Sigmoid colon (tissue), 7 donors: ENCODE data around the gene PGRMC2. TPM values are rescaled to one million over a fixed set of nuclear protein-coding genes. Genes with fewer than 3 reads are reported as not detected.

Source experiments
- DNase-seq: peaks from one replicate; pipeline ENCODE4 v3.0.0-alpha.2; 2019
- H3K27ac ChIP-seq, 4 donors: fragments of 200-600 bp; sonication (generic); one replicate each; pipeline ENCODE4 v1.5.1; 2016 to 2019; ENCODE audit warnings: mild to moderate bottlenecking in 1 of 4
- H3K27me3 ChIP-seq, 3 donors: fragments of 200-600 bp; sonication (generic); one replicate each; pipeline ENCODE4 v1.5.1; 2019; ENCODE audit warnings: mild to moderate bottlenecking in 1 of 3
- H3K36me3 ChIP-seq, 4 donors: fragments of 200-600 bp; sonication (generic); one replicate each; pipeline ENCODE4 v1.5.1; 2016 to 2019
- H3K4me1 ChIP-seq, 4 donors: fragments of 200-600 bp; sonication (generic); one replicate each; pipeline ENCODE4 v1.5.1; 2017 to 2019
- H3K4me3 ChIP-seq, 4 donors: fragments of 200-600 bp; sonication (generic); one replicate each; pipeline ENCODE4 v1.5.1; 2017 to 2019; ENCODE audit warnings: mild to moderate bottlenecking in 2 of 4, moderate library complexity in 1 of 4
- H3K9me3 ChIP-seq, 4 donors: fragments of 200-600 bp in 3 of 4; sonication (generic) in 3 of 4; one replicate each; pipeline versions ENCODE4 v1.5.1 to v1.6.1; 2013 to 2019
- CTCF ChIP-seq, 4 experiments: fragments of 450-650 bp in 3 of 4; fragments of 200-600 bp in 1 of 4; IDR thresholded peaks; one replicate each; pipeline ENCODE4 v1.5.1; 2016 to 2019; ENCODE audit warnings: antibody characterized with exemption in 4 of 4, mild to moderate bottlenecking in 3 of 4, moderate library complexity in 2 of 4
- EP300 ChIP-seq, 4 donors: sonication (generic); formaldehyde crosslinking; IDR thresholded peaks; one replicate each; pipeline ENCODE4 v1.6.1; 2017; ENCODE audit warnings: antibody characterized with exemption in 4 of 4
- POLR2A ChIP-seq, 2 donors: fragments of 450-650 bp; IDR thresholded peaks; one replicate each; pipeline ENCODE4 v1.6.1; 2016; ENCODE audit warnings: antibody characterized with exemption in 2 of 2, mild to moderate bottlenecking in 2 of 2, moderate library complexity in 2 of 2
- POLR2AphosphoS5 ChIP-seq, 4 donors: sonication (generic); formaldehyde crosslinking; IDR thresholded peaks; one replicate each; pipeline ENCODE4 v1.6.1; 2017; ENCODE audit warnings: antibody characterized with exemption in 4 of 4
- WGBS, 2 donors: extraction: QIAGEN DNeasy Blood & Tissue Kit; methylation state at CpG; one replicate each; pipeline ENCODE4 v1.1.7; 2013; 5-methylcytosine and 5-hydroxymethylcytosine counted together
- intact Hi-C: fragments of 100-400 bp; cut with DNase I; formaldehyde crosslinking; loops from one replicate; pipeline ENCODE4 v1.15.1; 2023
- polyA plus RNA-seq, 3 donors: library from polyadenylated mRNA; stranded (reverse); fragments of 200-250 nt; gene quantifications; one replicate each; pipeline ENCODE4 v1.2.3, GENCODE V29; 2013
- total RNA-seq, 4 donors: library from RNA; depleted of rRNA; stranded (reverse); fragments of >200 nt; gene quantifications; one replicate each; pipeline ENCODE4 v1.1.0, GENCODE V29; 2016
- donor health status: healthy with polysubstance abuse.
- donor health status: Bipolar disorder and iron deficiency.
- donor health status: healthy.

PGRMC2 gene
- total and polyA plus RNA-seq, 7 donors, result 22.4 to 61.7 (median 38.8) TPM

GRCh38 chr4:128232719-128233118 lies 54.9 kb downstream of the PGRMC2 start:
- TF ChIP-seq CTCF (IDR thresholded peaks at IDR 0.05) (no peak), EP300 (IDR thresholded peaks at IDR 0.05) (no peak), POLR2AphosphoS5 (IDR thresholded peaks at IDR 0.05) (no peak), POLR2A (IDR thresholded peaks at IDR 0.05) (no peak)
- H3K4me1 ChIP-seq, result no peaks in the 10 kb centered on the region
- no peaks in the 10 kb centered on the region for H3K9me3 ChIP-seq
- intact Hi-C loops, result no loop called here
- 81 to 90% methylated on average over 3 of the region's 3 CpGs for WGBS, 2 donors
- no peak overlapping the region for H3K27ac ChIP-seq
- no peak overlapping the region for H3K4me3 ChIP-seq
- no peaks in the 10 kb centered on the region for H3K36me3 ChIP-seq
- H3K27me3 ChIP-seq, result no peaks in the 10 kb centered on the region
- no peak for DNase-seq

GRCh38 chr4:128228845-128229795 lies 58.5 kb downstream of the PGRMC2 start:
- 70 to 73% methylated on average over 6 of the region's 6 CpGs for WGBS, 2 donors
- H3K9me3 ChIP-seq, result no peaks in the 10 kb centered on the region
- no peak for DNase-seq
- TF ChIP-seq POLR2AphosphoS5 (IDR thresholded peaks at IDR 0.05) (no peak), EP300 (IDR thresholded peaks at IDR 0.05) (no peak), POLR2A (IDR thresholded peaks at IDR 0.05) (no peak), CTCF (IDR thresholded peaks at IDR 0.05) (no peak)
- H3K36me3 ChIP-seq, result no peaks in the 10 kb centered on the region
- no peaks in the 10 kb centered on the region for H3K27me3 ChIP-seq
- no peak overlapping the region for H3K27ac ChIP-seq
- peaks cover 0 to 12% (median 5%) of the 10 kb centered on the region in 4 donors for H3K4me1 ChIP-seq
- intact Hi-C loops, result no loop called here
- H3K4me3 ChIP-seq, result no peak overlapping the region

- no peak for TF ChIP-seq CTCF (IDR thresholded peaks at IDR 0.05)
- TF ChIP-seq POLR2AphosphoS5 (IDR thresholded peaks at IDR 0.05), result no peak
- TF ChIP-seq EP300 (IDR thresholded peaks at IDR 0.05), result no peak
- TF ChIP-seq POLR2A (IDR thresholded peaks at IDR 0.05), result no peak
- no peaks in the 10 kb centered on the region for H3K36me3 ChIP-seq
- H3K27me3 ChIP-seq, result no peaks in the 10 kb centered on the region
- DNase-seq, result no peak
- no peak overlapping the region for H3K27ac ChIP-seq
- 76 to 80% methylated on average over 2 of the region's 2 CpGs for WGBS, 2 donors
- no peak overlapping the region for H3K4me3 ChIP-seq
- H3K4me1 ChIP-seq, result peaks cover 0 to 12% (median 5%) of the 10 kb centered on the region in 4 donors
- H3K9me3 ChIP-seq, result no peaks in the 10 kb centered on the region
- intact Hi-C loops, result no loop called here
Observed at GRCh38 chr4:128227991-128228571, 59.5 kb downstream of the PGRMC2 start.

GRCh38 chr4:128225148-128225547 lies 62.5 kb downstream of the PGRMC2 start:
- intact Hi-C loops, result no loop called here
- 81 to 90% methylated on average over 2 of the region's 2 CpGs for WGBS, 2 donors
- Histone ChIP-seq H3K9me3 (no peaks in the 10 kb centered on the region), H3K4me3 (no peak overlapping the region), H3K4me1 (peaks cover 0 to 20% (median 10%) of the 10 kb centered on the region in 4 donors), H3K27ac (no peak overlapping the region), H3K36me3 (no peaks in the 10 kb centered on the region), H3K27me3 (no peaks in the 10 kb centered on the region)
- TF ChIP-seq EP300 (IDR thresholded peaks at IDR 0.05) (no peak), POLR2AphosphoS5 (IDR thresholded peaks at IDR 0.05) (no peak), POLR2A (IDR thresholded peaks at IDR 0.05) (no peak), CTCF (IDR thresholded peaks at IDR 0.05) (no peak)
- no peak for DNase-seq
